HepG2 (cell line): ENCODE results near the gene DNLZ. TPM values are rescaled to one million over a fixed set of nuclear protein-coding genes. Genes with fewer than 3 reads are reported as not detected.

Experiments used
- ARHGAP35 ChIP-seq: sonication (generic); formaldehyde crosslinking; IDR thresholded peaks from 2 replicates; pipeline ENCODE4 v1.9.0; 2022; ENCODE audit warnings: mild to moderate bottlenecking, inconsistent platforms, moderate library complexity, missing genetic modification reagents, borderline replicate concordance
- ASH2L ChIP-seq: fragments of 300-600, 200-600 bp; sonication (generic); IDR thresholded peaks from 2 replicates; pipeline ENCODE4 v1.7.0; 2017; ENCODE audit warnings: low read depth, mild to moderate bottlenecking, moderate library complexity, mixed read lengths, low read length; ENCODE audit not compliant: insufficient read length
- BRF2 ChIP-seq: sonication (generic); formaldehyde crosslinking; IDR thresholded peaks from 2 replicates; pipeline ENCODE4 v1.8.1; 2022; ENCODE audit warnings: mild to moderate bottlenecking, missing genetic modification reagents
- CHCHD3 ChIP-seq: sonication (generic); formaldehyde crosslinking; IDR thresholded peaks from 2 replicates; pipeline ENCODE4 v1.8.0; 2022; ENCODE audit warnings: mild to moderate bottlenecking, missing genetic modification reagents, moderate library complexity
- DRAP1 ChIP-seq: IDR thresholded peaks from 2 replicates; pipeline ENCODE4 v1.6.1; 2016; ENCODE audit warnings: missing genetic modification reagents, missing compliant biosample characterization
- E2F5 ChIP-seq: sonication (generic); formaldehyde crosslinking; conservative IDR thresholded peaks from 2 replicates; pipeline ENCODE4 v1.4.0; 2020; ENCODE audit warnings: missing genetic modification reagents
- EP300 ChIP-seq, 3 experiments: sonication (generic) in 1 of 3; formaldehyde crosslinking in 1 of 3; IDR thresholded peaks; 2 replicates each; pipeline versions ENCODE4 v1.5.1 to v1.6.1; 2011 to 2020; ENCODE audit warnings: low read depth in 2 of 3, low read length in 2 of 3, borderline replicate concordance in 1 of 3, improper control_type of control experiment in 1 of 3, mild to moderate bottlenecking in 1 of 3, missing genetic modification reagents in 1 of 3, moderate library complexity in 1 of 3
- FUBP1 ChIP-seq: sonication (generic); formaldehyde crosslinking; IDR thresholded peaks from 2 replicates; pipeline ENCODE4 v1.5.1; 2020; ENCODE audit warnings: missing genetic modification reagents, mild to moderate bottlenecking, borderline replicate concordance
- HBP1 ChIP-seq: IDR thresholded peaks from 2 replicates; pipeline ENCODE4 v1.6.1; 2016; ENCODE audit warnings: low read depth, control low read depth
- MEIS2 ChIP-seq: sonication (generic); formaldehyde crosslinking; IDR thresholded peaks from 2 replicates; pipeline ENCODE4 v1.9.0; 2021; ENCODE audit warnings: mild to moderate bottlenecking, missing genetic modification reagents
- NCOA5 ChIP-seq: sonication (generic); formaldehyde crosslinking; IDR thresholded peaks from 2 replicates; pipeline ENCODE4 v1.4.0; 2020; ENCODE audit warnings: missing genetic modification reagents
- NR1H2 ChIP-seq: sonication (generic); formaldehyde crosslinking; IDR thresholded peaks from 2 replicates; pipeline ENCODE4 v1.8.1; 2022; ENCODE audit warnings: low read depth, missing genetic modification reagents, borderline replicate concordance
- PAF1 ChIP-seq: IDR thresholded peaks from 2 replicates; pipeline ENCODE4 v1.6.1; 2016; ENCODE audit warnings: missing genetic modification reagents, missing compliant biosample characterization
- PHF8 ChIP-seq: sonication (generic); formaldehyde crosslinking; IDR thresholded peaks from 2 replicates; pipeline ENCODE4 v1.5.0; 2020; ENCODE audit warnings: missing genetic modification reagents
- RFX1 ChIP-seq: fragments of 450-650 bp; IDR thresholded peaks from 2 replicates; pipeline ENCODE4 v1.6.1; 2017
- SOX6 ChIP-seq, 2 experiments: fragments of 450-650 bp in 1 of 2; sonication (generic) in 1 of 2; formaldehyde crosslinking in 1 of 2; IDR thresholded peaks; 2 replicates each; pipeline versions ENCODE4 v1.4.0 to v1.6.1; 2017 to 2020; ENCODE audit warnings: antibody characterized with exemption in 1 of 2, mild to moderate bottlenecking in 1 of 2, missing genetic modification reagents in 1 of 2
- SP4 ChIP-seq: sonication (generic); formaldehyde crosslinking; IDR thresholded peaks from 2 replicates; pipeline ENCODE4 v1.8.1; 2023; ENCODE audit warnings: mild to moderate bottlenecking, missing genetic modification reagents
- SPEN ChIP-seq: sonication (generic); formaldehyde crosslinking; IDR thresholded peaks from 2 replicates; pipeline ENCODE4 v1.5.1; 2020; ENCODE audit warnings: low read depth, mild to moderate bottlenecking, missing genetic modification reagents
- SRSF4 ChIP-seq: fragments of 200-400 bp; formaldehyde crosslinking; IDR thresholded peaks from one replicate; pipeline ENCODE4 v1.6.1; 2018; ENCODE audit warnings: mild to moderate bottlenecking, low read depth, low read length, moderate library complexity; ENCODE audit not compliant: poor library complexity, severe bottlenecking
- ZNF577 ChIP-seq: sonication (generic); formaldehyde crosslinking; IDR thresholded peaks from 2 replicates; pipeline ENCODE4 v1.4.0; 2020; ENCODE audit warnings: mild to moderate bottlenecking, low read depth, missing genetic modification reagents, borderline replicate concordance
- ZNF629 ChIP-seq: sonication (generic); formaldehyde crosslinking; conservative IDR thresholded peaks from 2 replicates; pipeline ENCODE4 v1.5.0; 2020; ENCODE audit warnings: missing genetic modification reagents
- polyA plus RNA-seq, 8 experiments: library from polyadenylated mRNA; depleted of rRNA in 3 of 8; stranded (reverse) in 7 of 8; unstranded in 1 of 8; fragments of >200 nt; fragmentation: Illumina TruSeq in 4 of 8; extraction: Trizol in 4 of 8; gene quantifications; 2 replicates each; pipeline versions ENCODE4 v1.2.1 to v1.2.3, GENCODE V29; 2011 to 2016; ENCODE audit warnings: low read depth in 4 of 8, missing spikeins in 1 of 8, mixed read lengths in 1 of 8; ENCODE audit not compliant: insufficient read depth in 1 of 8
- total RNA-seq, 5 experiments: library from RNA; depleted of rRNA; stranded (reverse); fragments of >200 nt; fragmentation: Illumina TruSeq; extraction: Trizol; gene quantifications; 2 replicates each; pipeline ENCODE4 v1.2.3, GENCODE V29; 2016; ENCODE audit warnings: low read depth in 1 of 5

The DNLZ gene
- total and polyA plus RNA-seq, 2 of the 13 experiments (the other 11 are each of a cell fraction or from before 2014, with no cell fraction given): 3.4 to 8.0 TPM

GRCh38 chr9:136363106-136363948, at the start of gene DNLZ (continued):
- no peak for TF ChIP-seq NCOA5
- TF ChIP-seq MEIS2 (CRISPR knock-in tag): peak; percentile 82; the same call in 1 of the 2 replicates
- TF ChIP-seq ZNF629 (CRISPR knock-in tag): no peak
- peak; percentile 77 for TF ChIP-seq BRF2 (CRISPR knock-in tag)
- TF ChIP-seq ARHGAP35 (CRISPR knock-in tag): peak; percentile 67; the same call in 1 of the 2 replicates
- peak; percentile 85 for TF ChIP-seq SP4 (CRISPR knock-in tag)
- TF ChIP-seq PHF8 (CRISPR knock-in tag): peak; percentile 92
- TF ChIP-seq EP300 (IDR thresholded peaks at IDR 0.05; ENCODE audit: low read depth in 2 of 2, low read length in 2 of 2): no peak
- TF ChIP-seq EP300 (CRISPR knock-in tag; IDR thresholded peaks at IDR 0.05; ENCODE audit: borderline replicate concordance): peak; percentile 29; the same call in 1 of the 2 replicates
- TF ChIP-seq RFX1: no peak
- no peak for TF ChIP-seq CHCHD3 (CRISPR knock-in tag)
- no peak for TF ChIP-seq SRSF4
- TF ChIP-seq ZNF577: 0 out of 2 replicates have a peak, but pooled peaks have one; percentile 28
- peak; percentile 57; the same call in 1 of the 2 replicates for TF ChIP-seq SPEN
- no peak for TF ChIP-seq FUBP1 (CRISPR knock-in tag)
- TF ChIP-seq E2F5 (CRISPR knock-in tag): peak; percentile 78
- TF ChIP-seq HBP1: no peak
- no peak for TF ChIP-seq NR1H2 (CRISPR knock-in tag)
- TF ChIP-seq PAF1: no peak
- TF ChIP-seq SOX6 (IDR thresholded peaks at IDR 0.05): no peak
- TF ChIP-seq SOX6 (CRISPR knock-in tag; IDR thresholded peaks at IDR 0.05): no peak
- peak; percentile 23; the same call in 1 of the 2 replicates for TF ChIP-seq DRAP1
- peak; percentile 58 for TF ChIP-seq ASH2L
